GM20000 (cell line): ENCODE data around the gene TACC2.
"Not testable (repeated sequence)": the region's sequence is repeated elsewhere in the genome, so short reads cannot be mapped to it uniquely, and the experiment has no call there.

Experiments used
- DNase-seq: peaks from one replicate; pipeline ENCODE4 v3.0.0; 2012; ENCODE audit warnings: low spot score
- CTCF ChIP-seq: IDR thresholded peaks from 2 replicates; pipeline ENCODE4 v1.5.1; 2012; ENCODE audit warnings: mild to moderate bottlenecking, control low read depth; ENCODE audit errors: extremely low read depth, missing control alignments

The TACC2 gene

GRCh38 chr10:121952226-121952625 lies 36.7 kb upstream of the TACC2 start:
- TF ChIP-seq CTCF: no peak
- no peak for DNase-seq

- no peak for DNase-seq
- TF ChIP-seq CTCF: no peak
These were observed 32.6 kb upstream of the TACC2 start for GRCh38 chr10:121956111-121957061.

GRCh38 chr10:121959671-121960070 lies 29.3 kb upstream of the TACC2 start:
- TF ChIP-seq CTCF: no peak
- DNase-seq: no peak

- TF ChIP-seq CTCF: no peak
- no peak for DNase-seq
These were observed 27.5 kb upstream of the TACC2 start for GRCh38 chr10:121961456-121961855.

- no peak for TF ChIP-seq CTCF
- no peak for DNase-seq
These were observed 23.0 kb upstream of the TACC2 start for GRCh38 chr10:121965996-121966395.

GRCh38 chr10:121969086-121969485 lies 19.9 kb upstream of the TACC2 start:
- not testable (repeated sequence) for DNase-seq

- no peak for TF ChIP-seq CTCF
- no peak for DNase-seq
These were observed 14.9 kb upstream of the TACC2 start for GRCh38 chr10:121974019-121974534.
